Spleen (tissue), 11 donors: ENCODE results near the gene CFAP161. TPM values are rescaled to one million over a fixed set of nuclear protein-coding genes. Genes with fewer than 3 reads are reported as not detected.

Source experiments
- DNase-seq: peaks from one replicate; pipeline ENCODE4 v3.0.0-alpha.2; 2020
- H3K27ac ChIP-seq, 8 donors: fragments of 200-600 bp; sonication (generic) in 7 of 8; 1 replicate in 4 of 8; 2 replicates in 4 of 8; pipeline versions ENCODE4 v1.5.0 to v1.8.0; 2016 to 2021; ENCODE audit warnings: inconsistent platforms in 4 of 8, mild to moderate bottlenecking in 4 of 8, moderate library complexity in 1 of 8
- H3K27me3 ChIP-seq, 7 donors: fragments of 200-600 bp; sonication (generic) in 6 of 7; replicated peaks in 1 of 7; 1 replicate in 4 of 7; 2 replicates in 3 of 7; pipeline versions ENCODE4 v1.5.0 to v1.8.0; 2016 to 2021; ENCODE audit warnings: inconsistent platforms in 3 of 7, mild to moderate bottlenecking in 1 of 7
- H3K36me3 ChIP-seq, 6 donors: fragments of 200-600 bp; sonication (generic) in 5 of 6; 1 replicate in 4 of 6; 2 replicates in 2 of 6; pipeline versions ENCODE4 v1.5.0 to v1.8.0; 2016 to 2021; ENCODE audit warnings: inconsistent platforms in 2 of 6
- H3K4me1 ChIP-seq, 6 donors: fragments of 200-600 bp; sonication (generic) in 5 of 6; 1 replicate in 3 of 6; 2 replicates in 3 of 6; pipeline versions ENCODE4 v1.5.0 to v1.8.0; 2016 to 2021; ENCODE audit warnings: inconsistent platforms in 3 of 6
- H3K4me3 ChIP-seq, 8 donors: fragments of 200-600 bp; sonication (generic) in 7 of 8; 1 replicate in 4 of 8; 2 replicates in 4 of 8; pipeline versions ENCODE4 v1.5.0 to v1.8.0; 2016 to 2021; ENCODE audit warnings: inconsistent platforms in 4 of 8, mild to moderate bottlenecking in 4 of 8, moderate library complexity in 2 of 8
- H3K9me3 ChIP-seq, 8 donors: fragments of 200-600 bp; sonication (generic) in 7 of 8; 1 replicate in 4 of 8; 2 replicates in 4 of 8; pipeline versions ENCODE4 v1.5.0 to v1.8.0; 2016 to 2021; ENCODE audit warnings: inconsistent platforms in 4 of 8
- POLR2A ChIP-seq, 3 donors: fragments of 450-650 bp; IDR thresholded peaks; one replicate each; pipeline ENCODE4 v1.5.1; 2017; ENCODE audit warnings: antibody characterized with exemption in 3 of 3, mild to moderate bottlenecking in 1 of 3
- POLR2AphosphoS5 ChIP-seq, 3 donors: sonication (generic); formaldehyde crosslinking; IDR thresholded peaks; one replicate each; pipeline ENCODE4 v1.5.1; 2017; ENCODE audit warnings: antibody characterized with exemption in 3 of 3
- WGBS, 5 donors: extraction: QIAGEN DNeasy Blood & Tissue Kit in 3 of 5; methylation state at CpG; one replicate each; pipeline versions ENCODE4 v1.1.5 to v1.1.7; 2013 to 2018; 5-methylcytosine and 5-hydroxymethylcytosine counted together
- intact Hi-C: fragments of 100-400 bp; cut with DNase I; formaldehyde crosslinking; loops from one replicate; pipeline ENCODE4 v1.15.0; 2023; ENCODE audit warnings: low total_unique reads
- polyA plus RNA-seq, 3 donors: library from polyadenylated mRNA; stranded (reverse); fragments of 200-250 nt; gene quantifications; one replicate each; pipeline ENCODE4 v1.2.1, GENCODE V29; 2013
- total RNA-seq, 7 donors: library from RNA; depleted of rRNA in 3 of 7; stranded (reverse); fragments of >200 nt in 3 of 7; fragmentation: NEBNext Ultra II Directional in 4 of 7; extraction: Animal tissue kit (Norgen Biotek cat#: 25700) in 4 of 7; gene quantifications; one replicate each; pipeline versions ENCODE4 v1.1.0 to v1.2.1, GENCODE V29; 2016 to 2021
- TF ChIP-seq, protein P1 (sequence below), 11 experiments: fragments of 200-600 bp in 7 of 11; fragments of 450-650 bp in 4 of 11; sonication (generic) in 4 of 11; IDR thresholded peaks in 8 of 11; conservative IDR thresholded peaks in 3 of 11; 1 replicate in 7 of 11; 2 replicates in 4 of 11; pipeline versions ENCODE4 v1.4.0 to v1.8.0; 2016 to 2021; ENCODE audit warnings: antibody characterized with exemption in 11 of 11, inconsistent platforms in 4 of 11, mild to moderate bottlenecking in 1 of 11
- donor health status: healthy with polysubstance abuse.
- donor health status: DM: no; HTN: no; CAD: no; lungs with moderate emphysema.
- donor health status: DM: no; HTN: no; CAD: no.
- donor health status: Bipolar disorder and iron deficiency.
- donor health status: healthy.
- donor health status: DM: no; HTN: no; CAD: no.
- donor health status: DM: yes; HTN: yes; CAD: no.

Gene CFAP161
- total and polyA plus RNA-seq, 10 donors, result 0.06 to 2.0 (median 0.48) TPM; not detected in 3

- no peak for DNase-seq
- intact Hi-C loops, result no loop called here
- TF ChIP-seq, protein P1, sequence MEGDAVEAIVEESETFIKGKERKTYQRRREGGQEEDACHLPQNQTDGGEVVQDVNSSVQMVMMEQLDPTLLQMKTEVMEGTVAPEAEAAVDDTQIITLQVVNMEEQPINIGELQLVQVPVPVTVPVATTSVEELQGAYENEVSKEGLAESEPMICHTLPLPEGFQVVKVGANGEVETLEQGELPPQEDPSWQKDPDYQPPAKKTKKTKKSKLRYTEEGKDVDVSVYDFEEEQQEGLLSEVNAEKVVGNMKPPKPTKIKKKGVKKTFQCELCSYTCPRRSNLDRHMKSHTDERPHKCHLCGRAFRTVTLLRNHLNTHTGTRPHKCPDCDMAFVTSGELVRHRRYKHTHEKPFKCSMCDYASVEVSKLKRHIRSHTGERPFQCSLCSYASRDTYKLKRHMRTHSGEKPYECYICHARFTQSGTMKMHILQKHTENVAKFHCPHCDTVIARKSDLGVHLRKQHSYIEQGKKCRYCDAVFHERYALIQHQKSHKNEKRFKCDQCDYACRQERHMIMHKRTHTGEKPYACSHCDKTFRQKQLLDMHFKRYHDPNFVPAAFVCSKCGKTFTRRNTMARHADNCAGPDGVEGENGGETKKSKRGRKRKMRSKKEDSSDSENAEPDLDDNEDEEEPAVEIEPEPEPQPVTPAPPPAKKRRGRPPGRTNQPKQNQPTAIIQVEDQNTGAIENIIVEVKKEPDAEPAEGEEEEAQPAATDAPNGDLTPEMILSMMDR (IDR thresholded peaks at IDR 0.05 in 8 of 11, conservative IDR thresholded peaks at IDR 0.05 in 3 of 11), result no peak
- TF ChIP-seq POLR2A (IDR thresholded peaks at IDR 0.05), result no peak
- WGBS, 5 donors, result 64 to 85% (median 79%) methylated on average over 3 of the region's 3 CpGs
- no peaks in the 10 kb centered on the region for H3K36me3 ChIP-seq
- H3K27ac ChIP-seq, result no peak overlapping the region
- H3K9me3 ChIP-seq, result no peaks in the 10 kb centered on the region
- no peak overlapping the region for H3K4me3 ChIP-seq
- peaks cover 0 to 20% (median under 1%) of the 10 kb centered on the region in 7 donors for H3K27me3 ChIP-seq
- peaks cover 0 to 6% (median 0%) of the 10 kb centered on the region in 6 donors for H3K4me1 ChIP-seq
These were observed 20.8 kb upstream of the CFAP161 start for GRCh38 chr15:81113204-81113657.

DNA sequence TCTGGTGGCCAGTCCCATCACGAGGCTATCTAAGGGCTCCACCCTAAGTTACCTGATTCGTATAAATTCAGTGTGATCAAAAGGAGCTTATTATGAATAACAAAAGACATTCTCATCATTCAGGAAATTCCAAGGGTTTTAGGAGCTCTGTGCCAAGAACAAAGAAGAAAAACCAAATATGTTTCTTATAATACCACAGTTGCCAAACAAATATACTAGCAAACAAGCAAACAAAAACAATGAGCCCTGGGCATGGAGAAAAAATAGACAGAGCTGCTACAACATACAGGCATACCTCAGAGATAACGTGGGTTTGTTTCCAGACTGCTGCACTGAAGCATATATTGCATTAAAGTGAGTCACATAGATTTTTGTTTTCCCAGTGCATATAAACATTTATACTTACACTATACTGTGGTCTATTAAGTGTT, 20.2 kb upstream of the CFAP161 start:
- no peak for DNase-seq
- Histone ChIP-seq H3K27ac (no peak overlapping the region), H3K27me3 (peaks cover 0 to 26% (median 7%) of the 10 kb centered on the region in 7 donors), H3K4me3 (no peak overlapping the region), H3K4me1 (peaks cover 0 to 5% (median 0%) of the 10 kb centered on the region in 6 donors), H3K9me3 (no peaks in the 10 kb centered on the region), H3K36me3 (no peaks in the 10 kb centered on the region)
- no peak for TF ChIP-seq POLR2AphosphoS5 (IDR thresholded peaks at IDR 0.05)
- TF ChIP-seq, protein P1 (IDR thresholded peaks at IDR 0.05 in 8 of 11, conservative IDR thresholded peaks at IDR 0.05 in 3 of 11), result no peak
- no peak for TF ChIP-seq POLR2A (IDR thresholded peaks at IDR 0.05)
- WGBS, 5 donors, result 46 to 73% (median 63%) methylated on average over 3 of the region's 3 CpGs
- intact Hi-C loops, result no loop called here

DNA sequence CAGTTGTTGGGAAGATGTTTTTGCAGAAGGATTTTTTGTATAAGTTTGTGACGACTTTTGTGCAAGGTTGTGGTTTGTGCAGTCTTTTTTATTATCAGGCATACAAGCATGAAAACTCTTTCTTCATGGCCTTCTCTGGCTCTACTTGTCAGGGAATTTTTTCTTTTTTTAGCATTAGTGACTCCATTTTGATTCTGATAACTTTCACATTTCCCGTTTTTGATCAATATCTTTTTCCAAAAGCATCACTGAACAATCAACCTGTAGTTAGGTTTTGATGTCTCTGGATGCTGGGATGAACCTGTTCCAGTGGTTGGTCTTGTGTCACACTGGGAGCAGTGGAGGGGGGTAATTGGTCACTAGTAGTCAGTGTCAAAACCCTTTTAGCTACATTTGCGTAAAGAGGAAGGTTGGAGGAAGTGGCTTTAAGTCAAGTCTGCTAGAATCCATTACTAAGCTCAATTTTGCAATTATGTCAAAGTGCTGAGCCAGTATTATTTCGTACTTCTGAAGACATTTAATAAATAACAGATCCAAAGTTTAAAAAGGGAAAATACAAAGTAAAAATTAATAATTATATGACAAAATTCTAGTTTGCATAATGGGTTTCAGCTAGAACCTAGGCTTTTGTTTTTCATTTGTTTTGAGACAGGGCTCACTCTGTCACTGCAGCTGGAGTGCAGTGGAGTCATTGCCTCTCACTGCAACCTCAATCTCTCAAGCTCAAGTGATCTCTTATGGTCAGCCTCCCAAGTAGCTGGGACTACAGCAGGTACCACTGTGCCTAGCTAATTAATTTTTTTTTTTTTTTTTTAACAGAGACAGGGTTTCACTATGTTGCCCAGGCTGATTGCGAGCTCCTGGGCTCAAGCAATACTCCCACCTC, 18.8 kb upstream of the CFAP161 start:
- Histone ChIP-seq H3K4me1 (peaks cover 0 to 5% (median 0%) of the 10 kb centered on the region in 6 donors), H3K27ac (no peak overlapping the region), H3K9me3 (no peaks in the 10 kb centered on the region), H3K36me3 (no peaks in the 10 kb centered on the region), H3K27me3 (peaks cover 0 to 35% (median 8%) of the 10 kb centered on the region in 7 donors), H3K4me3 (no peak overlapping the region)
- no peak for DNase-seq
- TF ChIP-seq POLR2A (IDR thresholded peaks at IDR 0.05) (no peak), POLR2AphosphoS5 (IDR thresholded peaks at IDR 0.05) (no peak)
- TF ChIP-seq, protein P1 (IDR thresholded peaks at IDR 0.05 in 8 of 11, conservative IDR thresholded peaks at IDR 0.05 in 3 of 11), result no peak
- intact Hi-C loops, result no loop called here
- 57 to 76% (median 62%) methylated on average over 5 of the region's 5 CpGs for WGBS, 5 donors

DNA sequence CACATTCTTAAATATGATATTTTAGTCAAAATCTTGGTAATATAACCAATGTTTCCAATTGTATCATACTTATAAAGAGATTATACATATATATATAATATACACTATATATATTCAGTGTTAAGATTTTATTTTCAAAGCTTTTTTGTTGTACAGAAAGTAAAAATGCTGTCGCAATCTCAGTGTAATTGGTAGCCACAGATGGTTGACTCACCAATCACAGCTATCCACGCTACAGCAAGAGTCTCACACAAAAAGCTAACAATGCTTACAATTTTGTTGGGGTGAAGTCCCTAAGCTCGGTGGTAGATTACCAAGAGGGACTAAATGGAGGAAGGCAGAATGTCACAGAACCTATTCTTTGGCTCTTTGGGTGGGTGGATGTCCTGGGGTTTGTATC, 16.9 kb upstream of the CFAP161 start:
- Histone ChIP-seq H3K27me3 (peaks cover 0 to 30% (median 8%) of the 10 kb centered on the region in 7 donors), H3K27ac (no peak overlapping the region), H3K4me1 (peaks cover 0 to 5% (median 0%) of the 10 kb centered on the region in 6 donors), H3K4me3 (no peak overlapping the region), H3K36me3 (no peaks in the 10 kb centered on the region), H3K9me3 (no peaks in the 10 kb centered on the region)
- TF ChIP-seq, protein P1 (IDR thresholded peaks at IDR 0.05 in 8 of 11, conservative IDR thresholded peaks at IDR 0.05 in 3 of 11), result no peak
- TF ChIP-seq POLR2A (IDR thresholded peaks at IDR 0.05), result no peak
- no peak for TF ChIP-seq POLR2AphosphoS5 (IDR thresholded peaks at IDR 0.05)
- intact Hi-C loops, result no loop called here
- no peak for DNase-seq
- 80 to 88% (median 84%) methylated on average over 3 of the region's 3 CpGs for WGBS, 5 donors
